Measurements from ENCODE around the gene DOCK9. TPM values are rescaled to one million over a fixed set of nuclear protein-coding genes. Genes with fewer than 3 reads are reported as not detected.

DOCK9 gene
- total and polyA plus RNA-seq, 9 donors, result 31.0 to 75.3 (median 45.4) TPM

- Histone ChIP-seq H3K27ac (no peak overlapping the region), H3K9me3 (no peaks in the 10 kb centered on the region), H3K4me3 (no peak overlapping the region), H3K4me1 (ENCODE audit: insufficient read depth) (no peaks in the 10 kb centered on the region), H3K27me3 (no peaks in the 10 kb centered on the region), H3K36me3 (no peaks in the 10 kb centered on the region)
- 90 to 91% (median 91%) methylated on average over 6 of the region's 6 CpGs for WGBS, 3 donors
- no peak for TF ChIP-seq CTCF (IDR thresholded peaks at IDR 0.05)
- intact Hi-C loops (cut with DNase I), result no loop called here
- no peak for DNase-seq
Observed at GRCh38 chr13:98797456-98797855, 180.4 kb downstream of the DOCK9 start.

- Histone ChIP-seq H3K27me3 (no peaks in the 10 kb centered on the region), H3K9me3 (no peaks in the 10 kb centered on the region), H3K4me1 (ENCODE audit: insufficient read depth) (no peaks in the 10 kb centered on the region), H3K4me3 (no peak overlapping the region), H3K36me3 (no peaks in the 10 kb centered on the region), H3K27ac (no peak overlapping the region)
- TF ChIP-seq EP300 (IDR thresholded peaks at IDR 0.05) (no peak), CTCF (IDR thresholded peaks at IDR 0.05) (no peak), POLR2A (IDR thresholded peaks at IDR 0.05) (no peak)
- no peak for DNase-seq
- intact Hi-C loops (cut with DNase I), result no loop called here
- WGBS, 3 donors, result 88 to 92% (median 90%) methylated on average over 10 of the region's 10 CpGs
Observed at GRCh38 chr13:98796798-98797197, 181.1 kb downstream of the DOCK9 start.

GRCh38 chr13:98796191-98796590 is 181.7 kb downstream of the DOCK9 start:
- WGBS, 3 donors, result 89 to 92% (median 90%) methylated on average over 5 of the region's 5 CpGs

GRCh38 chr13:98795220-98795619 is 182.6 kb downstream of the DOCK9 start:
- H3K4me3 ChIP-seq, result no peak overlapping the region
- no peaks in the 10 kb centered on the region for H3K4me1 ChIP-seq (ENCODE audit: insufficient read depth)
- H3K27ac ChIP-seq, result no peak overlapping the region
- no peaks in the 10 kb centered on the region for H3K36me3 ChIP-seq
- H3K27me3 ChIP-seq, result no peaks in the 10 kb centered on the region
- intact Hi-C loops (cut with DNase I), result no loop called here
- TF ChIP-seq POLR2A (IDR thresholded peaks at IDR 0.05) (no peak), EP300 (IDR thresholded peaks at IDR 0.05) (no peak), CTCF (IDR thresholded peaks at IDR 0.05) (no peak)
- WGBS, 3 donors, result 84 to 92% (median 89%) methylated on average over 6 of the region's 6 CpGs
- no peaks in the 10 kb centered on the region for H3K9me3 ChIP-seq
- DNase-seq, result no peak

More at GRCh38 chr13:98796191-98796590, 181.7 kb downstream of the DOCK9 start:
- no peak for DNase-seq
- intact Hi-C loops (cut with DNase I), result no loop called here
- Histone ChIP-seq H3K9me3 (no peaks in the 10 kb centered on the region), H3K36me3 (no peaks in the 10 kb centered on the region), H3K4me3 (no peak overlapping the region), H3K4me1 (ENCODE audit: insufficient read depth) (no peaks in the 10 kb centered on the region), H3K27ac (no peak overlapping the region), H3K27me3 (no peaks in the 10 kb centered on the region)
- TF ChIP-seq POLR2A (IDR thresholded peaks at IDR 0.05), result no peak
- TF ChIP-seq EP300 (IDR thresholded peaks at IDR 0.05), result no peak
- no peak for TF ChIP-seq CTCF (IDR thresholded peaks at IDR 0.05)

- H3K4me3 ChIP-seq, result no peak overlapping the region
- TF ChIP-seq CTCF (IDR thresholded peaks at IDR 0.05) (no peak), EP300 (IDR thresholded peaks at IDR 0.05) (no peak), POLR2A (IDR thresholded peaks at IDR 0.05) (no peak)
- WGBS, 3 donors, result 92 to 94% (median 94%) methylated on average over 12 of the region's 12 CpGs
- no peaks in the 10 kb centered on the region for H3K27me3 ChIP-seq
- intact Hi-C loops (cut with DNase I), result no loop called here
- no peaks in the 10 kb centered on the region for H3K9me3 ChIP-seq
- no peaks in the 10 kb centered on the region for H3K4me1 ChIP-seq (ENCODE audit: insufficient read depth)
- no peaks in the 10 kb centered on the region for H3K36me3 ChIP-seq
- no peak for DNase-seq
- no peak overlapping the region for H3K27ac ChIP-seq
Observed at GRCh38 chr13:98794498-98794897, 183.4 kb downstream of the DOCK9 start.

Data from ovary (tissue), 9 donors.